GM12875 (cell line): Measurements from ENCODE around the gene PER3.

ENCODE experiments used
- H3K4me3 ChIP-seq: one replicate; pipeline ENCODE4 v1.5.1; 2011; ENCODE audit warnings: low read depth, low read length, control low read depth
- CTCF ChIP-seq: IDR thresholded peaks from 2 replicates; pipeline ENCODE4 v1.5.1; 2011; ENCODE audit warnings: low read depth, mild to moderate bottlenecking, control low read depth, inconsistent platforms, low read length, moderate library complexity, borderline replicate concordance; ENCODE audit not compliant: insufficient read depth

Gene PER3

GRCh38 chr1:7857985-7858384, 73.9 kb downstream of the PER3 start:
- no peak for TF ChIP-seq CTCF
- no peak overlapping the region for H3K4me3 ChIP-seq

GRCh38 chr1:7859406-7859805, 75.3 kb downstream of the PER3 start:
- H3K4me3 ChIP-seq, result no peak overlapping the region
- no peak for TF ChIP-seq CTCF

GRCh38 chr1:7860130-7860529, 76.0 kb downstream of the PER3 start:
- no peak for TF ChIP-seq CTCF
- no peak overlapping the region for H3K4me3 ChIP-seq

GRCh38 chr1:7861452-7861851, 77.4 kb downstream of the PER3 start:
- no peak for TF ChIP-seq CTCF
- no peak overlapping the region for H3K4me3 ChIP-seq

- TF ChIP-seq CTCF, result no peak
These were observed 78.3 kb downstream of the PER3 start for GRCh38 chr1:7862211-7863060.

GRCh38 chr1:7863756-7864328, 79.8 kb downstream of the PER3 start:
- no peak for TF ChIP-seq CTCF
- no peak overlapping the region for H3K4me3 ChIP-seq

More at GRCh38 chr1:7862211-7863060, 78.3 kb downstream of the PER3 start:
- H3K4me3 ChIP-seq, result no peak overlapping the region

GRCh38 chr1:7865978-7866377, 81.9 kb downstream of the PER3 start:
- TF ChIP-seq CTCF, result no peak
- no peak overlapping the region for H3K4me3 ChIP-seq
